Neural cell (in vitro differentiated cells): ENCODE results near the gene MLX. TPM values are rescaled to one million over a fixed set of nuclear protein-coding genes. Genes with fewer than 3 reads are reported as not detected.

Experiments used
- H2AFZ ChIP-seq: fragments of 200-600, 300-800 bp; sonication (generic), shearing (Covaris generic); 2 replicates; pipeline ENCODE4 v1.6.0; 2014; ENCODE audit warnings: low read depth, mild to moderate bottlenecking, antibody characterized with exemption, low read length, moderate library complexity
- H3F3A ChIP-seq: fragments of 200-600 bp; shearing (Covaris generic); 2 replicates; pipeline ENCODE4 v1.6.1; 2016; ENCODE audit warnings: mild to moderate bottlenecking, moderate library complexity, mixed read lengths, antibody characterized with exemption, low read length; ENCODE audit not compliant: insufficient read depth, poor library complexity, severe bottlenecking
- H3K27ac ChIP-seq: fragments of 200-600, 300-800 bp; sonication (generic), shearing (Covaris generic); 2 replicates; pipeline ENCODE4 v1.5.1; 2014; ENCODE audit warnings: mild to moderate bottlenecking, low read length, moderate library complexity
- H3K27me3 ChIP-seq: fragments of 300-800, 200-600 bp; sonication (generic), shearing (Covaris generic); 2 replicates; pipeline ENCODE4 v1.6.0; 2014; ENCODE audit warnings: mild to moderate bottlenecking, low read depth, low read length, moderate library complexity; ENCODE audit not compliant: insufficient read depth
- H3K36me3 ChIP-seq: fragments of 300-800, 200-600 bp; sonication (generic), shearing (Covaris generic); 2 replicates; pipeline ENCODE4 v1.5.1; 2014; ENCODE audit warnings: mild to moderate bottlenecking, antibody characterized with exemption, low read length, moderate library complexity; ENCODE audit not compliant: insufficient read depth
- H3K4me2 ChIP-seq: fragments of 300-800, 200-600 bp; sonication (generic), shearing (Covaris generic); 2 replicates; pipeline ENCODE4 v1.6.0; 2014; ENCODE audit warnings: mild to moderate bottlenecking, low read length
- H3K4me3 ChIP-seq: fragments of 300-800, 200-600 bp; sonication (generic), shearing (Covaris generic); 2 replicates; pipeline ENCODE4 v1.5.1; 2014; ENCODE audit warnings: mild to moderate bottlenecking, low read length, moderate library complexity
- H3K79me2 ChIP-seq: fragments of 200-600 bp; shearing (Covaris generic); replicated peaks from 2 replicates; pipeline ENCODE4 v1.6.0; 2014; ENCODE audit warnings: mild to moderate bottlenecking, low read length, moderate library complexity; ENCODE audit not compliant: insufficient read depth
- H3K9ac ChIP-seq: fragments of 300-800, 200-600 bp; sonication (generic), shearing (Covaris generic); 2 replicates; pipeline ENCODE4 v1.6.1; 2016; ENCODE audit warnings: mild to moderate bottlenecking, low read length, mixed read lengths
- H3K9me2 ChIP-seq: fragments of 200-600 bp; shearing (Covaris generic); 2 replicates; pipeline ENCODE4 v1.6.1; 2016; ENCODE audit warnings: mild to moderate bottlenecking, low read length, mixed read lengths; ENCODE audit not compliant: insufficient read depth
- H3K9me3 ChIP-seq: fragments of 200-600, 300-800 bp; sonication (generic), shearing (Covaris generic); 2 replicates; pipeline ENCODE4 v1.6.1; 2016; ENCODE audit warnings: mild to moderate bottlenecking, mixed run types, low read length, moderate library complexity, mixed read lengths
- H4K20me1 ChIP-seq: fragments of 200-600 bp; shearing (Covaris generic); 2 replicates; pipeline ENCODE4 v1.6.1; 2016; ENCODE audit warnings: mild to moderate bottlenecking, mixed run types; ENCODE audit not compliant: insufficient read depth
- EP300 ChIP-seq: fragments of 450-650 bp; conservative IDR thresholded peaks from 2 replicates; pipeline ENCODE4 v1.6.1; 2014; ENCODE audit warnings: antibody characterized with exemption, mild to moderate bottlenecking, moderate library complexity; ENCODE audit not compliant: poor library complexity, severe bottlenecking
- EZH2 ChIP-seq: fragments of 200-600, 300-800 bp; shearing (Covaris generic), sonication (generic); IDR thresholded peaks from 2 replicates; pipeline ENCODE4 v1.6.1; 2014; ENCODE audit warnings: antibody characterized with exemption, low read length, borderline replicate concordance, mild to moderate bottlenecking; ENCODE audit not compliant: insufficient read depth, poor library complexity, severe bottlenecking
- MXI1 ChIP-seq: fragments of 450-650 bp; conservative IDR thresholded peaks from 2 replicates; pipeline ENCODE4 v1.6.1; 2014; ENCODE audit warnings: antibody characterized with exemption, mild to moderate bottlenecking; ENCODE audit not compliant: poor library complexity, severe bottlenecking
- POLR2AphosphoS5 ChIP-seq: IDR thresholded peaks from 2 replicates; pipeline ENCODE4 v1.6.1; 2012
- RAD21 ChIP-seq: fragments of 450-650 bp; conservative IDR thresholded peaks from 2 replicates; pipeline ENCODE4 v1.6.1; 2014; ENCODE audit warnings: antibody characterized with exemption, mild to moderate bottlenecking, moderate library complexity
- REST ChIP-seq: IDR thresholded peaks from 2 replicates; pipeline ENCODE4 v1.6.1; 2012; ENCODE audit warnings: borderline replicate concordance
- SMC3 ChIP-seq: fragments of 450-650 bp; conservative IDR thresholded peaks from 2 replicates; pipeline ENCODE4 v1.6.1; 2014; ENCODE audit warnings: antibody characterized with exemption, mild to moderate bottlenecking, moderate library complexity; ENCODE audit not compliant: poor library complexity
- TAF1 ChIP-seq: IDR thresholded peaks from 2 replicates; pipeline ENCODE4 v1.6.1; 2012; ENCODE audit warnings: low read depth
- polyA plus RNA-seq: library from polyadenylated mRNA; depleted of rRNA; stranded (reverse); fragments of >200 nt; gene quantifications from 2 replicates; pipeline ENCODE4 v1.2.3, GENCODE V29; 2014
- TF ChIP-seq, protein P1 (sequence below): fragments of 450-650 bp; IDR thresholded peaks from 2 replicates; pipeline ENCODE4 v1.5.1; 2014; ENCODE audit warnings: antibody characterized with exemption, mild to moderate bottlenecking, moderate library complexity; ENCODE audit not compliant: poor library complexity, severe bottlenecking

The MLX gene
- polyA plus RNA-seq, 1 donor from 2014 or later, result 47.2 TPM

DNA sequence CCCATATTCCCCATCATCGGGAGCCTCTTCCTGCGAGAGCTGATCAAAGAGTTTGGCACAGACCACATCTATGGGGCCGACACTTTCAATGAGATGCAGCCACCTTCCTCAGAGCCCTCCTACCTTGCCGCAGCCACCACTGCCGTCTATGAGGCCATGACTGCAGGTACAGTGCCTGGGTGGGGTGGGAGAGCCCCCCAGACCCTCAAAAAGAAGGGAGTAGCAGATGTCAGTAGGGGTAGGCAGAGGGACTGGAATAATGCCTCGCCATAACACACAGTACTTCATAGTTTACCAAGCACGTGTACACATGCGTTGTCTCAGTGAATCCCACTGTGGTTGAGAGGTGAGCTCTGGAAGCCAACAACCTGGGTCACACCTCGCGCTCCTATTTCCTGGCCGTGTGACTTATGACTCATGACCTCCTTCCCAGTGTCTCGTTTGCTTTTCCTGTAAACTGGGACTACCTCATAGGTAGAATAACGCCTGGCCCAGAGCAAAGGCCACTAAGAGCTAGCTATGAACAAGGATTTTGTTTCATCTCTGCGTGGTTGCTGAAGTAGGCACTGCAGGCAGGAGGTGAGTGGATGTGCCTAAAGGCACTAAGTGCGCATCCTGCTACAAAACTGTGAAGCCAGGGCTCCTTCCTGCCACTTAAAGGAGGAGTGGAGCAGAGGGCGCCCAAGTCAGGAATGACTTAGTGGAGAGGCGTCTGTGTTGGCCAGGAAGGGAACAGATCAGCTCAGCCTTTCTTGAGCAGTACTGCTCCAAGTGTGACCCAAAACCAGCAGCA lies 25.7 kb upstream of the MLX start:
- H3K4me3 ChIP-seq, result no peak overlapping the region
- no peak for TF ChIP-seq MXI1
- TF ChIP-seq, protein P1, sequence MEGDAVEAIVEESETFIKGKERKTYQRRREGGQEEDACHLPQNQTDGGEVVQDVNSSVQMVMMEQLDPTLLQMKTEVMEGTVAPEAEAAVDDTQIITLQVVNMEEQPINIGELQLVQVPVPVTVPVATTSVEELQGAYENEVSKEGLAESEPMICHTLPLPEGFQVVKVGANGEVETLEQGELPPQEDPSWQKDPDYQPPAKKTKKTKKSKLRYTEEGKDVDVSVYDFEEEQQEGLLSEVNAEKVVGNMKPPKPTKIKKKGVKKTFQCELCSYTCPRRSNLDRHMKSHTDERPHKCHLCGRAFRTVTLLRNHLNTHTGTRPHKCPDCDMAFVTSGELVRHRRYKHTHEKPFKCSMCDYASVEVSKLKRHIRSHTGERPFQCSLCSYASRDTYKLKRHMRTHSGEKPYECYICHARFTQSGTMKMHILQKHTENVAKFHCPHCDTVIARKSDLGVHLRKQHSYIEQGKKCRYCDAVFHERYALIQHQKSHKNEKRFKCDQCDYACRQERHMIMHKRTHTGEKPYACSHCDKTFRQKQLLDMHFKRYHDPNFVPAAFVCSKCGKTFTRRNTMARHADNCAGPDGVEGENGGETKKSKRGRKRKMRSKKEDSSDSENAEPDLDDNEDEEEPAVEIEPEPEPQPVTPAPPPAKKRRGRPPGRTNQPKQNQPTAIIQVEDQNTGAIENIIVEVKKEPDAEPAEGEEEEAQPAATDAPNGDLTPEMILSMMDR, result no peak
- TF ChIP-seq SMC3, result no peak
- no peak for TF ChIP-seq TAF1
- TF ChIP-seq POLR2AphosphoS5, result no peak
- no peak for TF ChIP-seq RAD21
- no peaks in the 10 kb centered on the region for H3K36me3 ChIP-seq
- no peaks in the 10 kb centered on the region for H3K27me3 ChIP-seq
- no peak overlapping the region for H3K9ac ChIP-seq
- no peaks in the 10 kb centered on the region for H3K9me2 ChIP-seq
- no peak overlapping the region for H3K4me2 ChIP-seq
- H3F3A ChIP-seq, result no peaks in the 10 kb centered on the region
- no peaks in the 10 kb centered on the region for H3K9me3 ChIP-seq
- H3K79me2 ChIP-seq, result no peaks in the 10 kb centered on the region
- H3K27ac ChIP-seq, result no peak overlapping the region
- H4K20me1 ChIP-seq, result no peaks in the 10 kb centered on the region
- no peak overlapping the region for H2AFZ ChIP-seq

DNA sequence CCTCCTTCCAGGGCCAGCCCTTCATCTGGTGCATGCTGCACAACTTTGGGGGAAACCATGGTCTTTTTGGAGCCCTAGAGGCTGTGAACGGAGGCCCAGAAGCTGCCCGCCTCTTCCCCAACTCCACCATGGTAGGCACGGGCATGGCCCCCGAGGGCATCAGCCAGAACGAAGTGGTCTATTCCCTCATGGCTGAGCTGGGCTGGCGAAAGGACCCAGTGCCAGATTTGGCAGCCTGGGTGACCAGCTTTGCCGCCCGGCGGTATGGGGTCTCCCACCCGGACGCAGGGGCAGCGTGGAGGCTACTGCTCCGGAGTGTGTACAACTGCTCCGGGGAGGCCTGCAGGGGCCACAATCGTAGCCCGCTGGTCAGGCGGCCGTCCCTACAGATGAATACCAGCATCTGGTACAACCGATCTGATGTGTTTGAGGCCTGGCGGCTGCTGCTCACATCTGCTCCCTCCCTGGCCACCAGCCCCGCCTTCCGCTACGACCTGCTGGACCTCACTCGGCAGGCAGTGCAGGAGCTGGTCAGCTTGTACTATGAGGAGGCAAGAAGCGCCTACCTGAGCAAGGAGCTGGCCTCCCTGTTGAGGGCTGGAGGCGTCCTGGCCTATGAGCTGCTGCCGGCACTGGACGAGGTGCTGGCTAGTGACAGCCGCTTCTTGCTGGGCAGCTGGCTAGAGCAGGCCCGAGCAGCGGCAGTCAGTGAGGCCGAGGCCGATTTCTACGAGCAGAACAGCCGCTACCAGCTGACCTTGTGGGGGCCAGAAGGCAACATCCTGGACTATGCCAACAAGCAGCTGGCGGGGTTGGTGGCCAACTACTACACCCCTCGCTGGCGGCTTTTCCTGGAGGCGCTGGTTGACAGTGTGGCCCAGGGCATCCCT lies 23.5 kb upstream of the MLX start:
- Histone ChIP-seq H4K20me1 (no peaks in the 10 kb centered on the region), H3K9me3 (no peaks in the 10 kb centered on the region), H3K9ac (no peak overlapping the region), H3F3A (no peaks in the 10 kb centered on the region), H2AFZ (no peak overlapping the region), H3K27ac (no peak overlapping the region), H3K27me3 (no peaks in the 10 kb centered on the region), H3K79me2 (no peaks in the 10 kb centered on the region), H3K4me2 (no peak overlapping the region), H3K4me3 (no peak overlapping the region), H3K9me2 (no peaks in the 10 kb centered on the region), H3K36me3 (no peaks in the 10 kb centered on the region)
- TF ChIP-seq RAD21 (no peak), POLR2AphosphoS5 (no peak), TAF1 (no peak), EP300 (no peak), REST (no peak), EZH2 (no peak), SMC3 (no peak), MXI1 (no peak)
- TF ChIP-seq, protein P1, result no peak
